Prostate gland (tissue), 2 donors: Measurements from ENCODE around the gene ANKRD11. TPM values are rescaled to one million over a fixed set of nuclear protein-coding genes. Genes with fewer than 3 reads are reported as not detected.

Experiments used
- DNase-seq: peaks from one replicate; pipeline ENCODE4 v3.0.0-alpha.2; 2019; ENCODE audit warnings: low spot score
- H3K27ac ChIP-seq, 2 donors: fragments of 200-600 bp; sonication (generic); 2 replicates each; pipeline ENCODE4 v1.5.1; 2017 to 2019
- H3K27me3 ChIP-seq: fragments of 200-600 bp; sonication (generic); replicated peaks from 2 replicates; pipeline ENCODE4 v1.5.1; 2019; ENCODE audit not compliant: insufficient read depth
- H3K36me3 ChIP-seq, 2 donors: fragments of 200-600 bp; sonication (generic); 1 replicate in 1 of 2; 2 replicates in 1 of 2; pipeline versions ENCODE4 v1.5.1 to v1.8.1; 2017 to 2019
- H3K4me1 ChIP-seq: fragments of 200-600 bp; sonication (generic); replicated peaks from 2 replicates; pipeline ENCODE4 v1.5.1; 2019
- H3K4me3 ChIP-seq, 2 donors: fragments of 200-600 bp; sonication (generic); 2 replicates each; pipeline ENCODE4 v1.5.1; 2017 to 2019
- H3K9me3 ChIP-seq: fragments of 200-600 bp; sonication (generic); 2 replicates; pipeline ENCODE4 v1.5.1; 2017
- CTCF ChIP-seq, 4 experiments: fragments of 200-600 bp in 2 of 4; fragments of 450-650 bp in 2 of 4; sonication (generic) in 2 of 4; IDR thresholded peaks; 1 replicate in 3 of 4; 2 replicates in 1 of 4; pipeline ENCODE4 v1.5.1; 2016 to 2019; ENCODE audit warnings: antibody characterized with exemption in 4 of 4, mild to moderate bottlenecking in 2 of 4, moderate library complexity in 2 of 4
- POLR2A ChIP-seq: fragments of 450-650 bp; IDR thresholded peaks from one replicate; pipeline ENCODE4 v1.6.1; 2016; ENCODE audit warnings: antibody characterized with exemption, mild to moderate bottlenecking
- POLR2AphosphoS5 ChIP-seq: sonication (generic); formaldehyde crosslinking; IDR thresholded peaks from one replicate; pipeline ENCODE4 v1.6.1; 2017; ENCODE audit warnings: antibody characterized with exemption
- WGBS: methylation state at CpG from one replicate; pipeline ENCODE4 v1.1.5; 2018; 5-methylcytosine and 5-hydroxymethylcytosine counted together
- intact Hi-C: fragments of 100-400 bp; cut with DNase I; formaldehyde crosslinking; loops from one replicate; pipeline ENCODE4 v1.14.2; 2022
- total RNA-seq, 2 donors: library from RNA; depleted of rRNA; stranded (reverse); fragments of >200 nt; gene quantifications; one replicate each; pipeline ENCODE4 v1.1.0, GENCODE V29; 2016

Gene ANKRD11
- total RNA-seq, 2 donors from 2014 or later, result 66.2 to 143 TPM

GRCh38 chr16:89298623-89299225 lies 191.6 kb downstream of the ANKRD11 start:
- Histone ChIP-seq H3K36me3 (no peaks in the 10 kb centered on the region), H3K4me3 (no peak overlapping the region), H3K9me3 (no peaks in the 10 kb centered on the region), H3K27me3 (no peaks in the 10 kb centered on the region), H3K27ac (no peak overlapping the region), H3K4me1 (peaks cover 7% of the 10 kb centered on the region)
- 90% methylated on average over 17 of the region's 17 CpGs for WGBS
- no peak for DNase-seq
- TF ChIP-seq POLR2AphosphoS5, result no peak
- no peak for TF ChIP-seq CTCF (IDR thresholded peaks at IDR 0.05)
- TF ChIP-seq POLR2A, result no peak
- intact Hi-C loops, result no loop called here

DNA sequence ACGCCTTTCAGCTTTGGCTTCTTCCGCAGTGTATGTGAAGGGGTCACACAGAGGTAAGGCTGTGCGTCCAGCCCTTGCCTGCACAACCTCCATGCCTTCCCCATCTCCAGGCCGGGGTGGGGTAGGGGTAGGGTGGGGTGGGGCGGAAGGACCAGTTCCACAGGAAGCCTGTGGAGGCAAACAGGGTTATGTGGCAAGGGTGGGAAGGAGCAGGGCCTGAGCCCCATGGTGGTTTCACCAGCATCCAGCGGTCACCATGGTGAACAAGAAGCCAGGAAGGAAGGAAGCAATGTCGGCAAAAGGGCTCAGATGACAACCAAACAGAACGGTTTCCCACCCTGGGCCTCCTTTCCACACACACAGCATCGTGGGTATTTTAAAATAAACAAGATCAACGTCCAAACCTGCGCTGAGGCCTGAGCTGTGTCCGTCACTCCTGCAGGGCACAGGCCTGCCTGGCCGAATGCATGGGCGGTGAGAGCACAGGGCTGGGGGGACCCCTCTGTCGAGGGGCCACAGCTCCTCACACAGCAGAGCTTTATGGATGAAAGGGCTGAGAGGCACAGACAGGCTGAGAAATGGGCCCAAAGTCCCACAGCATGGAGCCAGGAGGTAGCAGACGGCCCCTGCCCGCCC lies 192.3 kb downstream of the ANKRD11 start:
- Histone ChIP-seq H3K4me1 (peaks cover 7% of the 10 kb centered on the region), H3K27ac (no peak overlapping the region)

GRCh38 chr16:89297156-89297874 lies 193.0 kb downstream of the ANKRD11 start:
- H3K4me3 ChIP-seq, result no peak overlapping the region
- no peak overlapping the region for H3K27ac ChIP-seq
- TF ChIP-seq POLR2AphosphoS5 (no peak), POLR2A (no peak), CTCF (IDR thresholded peaks at IDR 0.05) (no peak)
- 76% methylated on average over 27 of the region's 27 CpGs for WGBS
- DNase-seq, result no peak
- intact Hi-C loops, result no loop called here
- peaks cover 7% of the 10 kb centered on the region for H3K4me1 ChIP-seq
- no peaks in the 10 kb centered on the region for H3K36me3 ChIP-seq
- H3K9me3 ChIP-seq, result no peaks in the 10 kb centered on the region
- no peaks in the 10 kb centered on the region for H3K27me3 ChIP-seq

More for the DNA sequence above, 192.3 kb downstream of the ANKRD11 start:
- Histone ChIP-seq H3K9me3 (no peaks in the 10 kb centered on the region), H3K27me3 (no peaks in the 10 kb centered on the region), H3K4me3 (no peak overlapping the region), H3K36me3 (no peaks in the 10 kb centered on the region)
- DNase-seq, result no peak
- TF ChIP-seq POLR2A (no peak), POLR2AphosphoS5 (no peak), CTCF (IDR thresholded peaks at IDR 0.05) (no peak)
- 72% methylated on average over 17 of the region's 17 CpGs for WGBS
- intact Hi-C loops, result no loop called here

GRCh38 chr16:89295915-89296314 lies 194.4 kb downstream of the ANKRD11 start:
- Histone ChIP-seq H3K27me3 (no peaks in the 10 kb centered on the region), H3K4me3 (no peak overlapping the region), H3K27ac (no peak overlapping the region), H3K9me3 (no peaks in the 10 kb centered on the region), H3K36me3 (no peaks in the 10 kb centered on the region), H3K4me1 (peaks cover 7% of the 10 kb centered on the region)
- 86% methylated on average over 5 of the region's 6 CpGs for WGBS
- TF ChIP-seq CTCF (IDR thresholded peaks at IDR 0.05) (no peak), POLR2AphosphoS5 (no peak), POLR2A (no peak)
- no peak for DNase-seq
- intact Hi-C loops, result no loop called here
